AG04450 (cell line): Measurements from ENCODE around the gene STMP1. TPM values are rescaled to one million over a fixed set of nuclear protein-coding genes. Genes with fewer than 3 reads are reported as not detected.
A peak's percentile ranks its signal among the peaks of the same experiment; 100 is the strongest.
"Not testable (repeated sequence)": the region's sequence is repeated elsewhere in the genome, so short reads cannot be mapped to it uniquely, and the experiment has no call there.

Experiments used
- CTCF ChIA-PET: fragments of 300-600, 350-600 bp; formaldehyde crosslinking; extraction: SDS; loops from one replicate; lab custom pipeline; 2022; ENCODE audit warnings: antibody characterized with exemption, inconsistent platforms; lab: Charles Lee
- POLR2A ChIA-PET: fragments of 350-600 bp; formaldehyde crosslinking; extraction: SDS; loops from one replicate; lab custom pipeline; 2021; ENCODE audit warnings: antibody characterized with exemption, inconsistent platforms; lab: Yijun Ruan, JAX
- DNase-seq: peaks from one replicate; pipeline ENCODE4 v3.0.0-alpha.2; 2011; ENCODE audit warnings: low read depth, low spot score
- H3K27ac ChIP-seq: one replicate; pipeline ENCODE4 v1.5.1; 2012; ENCODE audit warnings: low read depth, low read length, control low read depth
- H3K27me3 ChIP-seq: one replicate; pipeline ENCODE4 v1.6.0; 2012; ENCODE audit warnings: low read length; ENCODE audit not compliant: control insufficient read depth, insufficient read depth
- H3K4me3 ChIP-seq: 2 replicates; pipeline ENCODE4 v1.5.1; 2011; ENCODE audit warnings: mild to moderate bottlenecking, low read depth, low read length, control low read depth
- H3K9me3 ChIP-seq: 2 replicates; pipeline ENCODE4 v1.5.1; 2012; ENCODE audit warnings: low read length; ENCODE audit not compliant: control insufficient read depth, insufficient read depth
- CTCF ChIP-seq: IDR thresholded peaks from 2 replicates; pipeline ENCODE4 v1.5.1; 2011; ENCODE audit warnings: low read depth, low read length, control low read depth, inconsistent platforms
- polyA plus RNA-seq: library from polyadenylated mRNA; depleted of rRNA; stranded (reverse); fragments of >200 nt; gene quantifications from 2 replicates; pipeline ENCODE4 v1.2.3, GENCODE V29; 2011

Gene STMP1
- polyA plus RNA-seq, 1 experiment = 48.2 TPM

DNA sequence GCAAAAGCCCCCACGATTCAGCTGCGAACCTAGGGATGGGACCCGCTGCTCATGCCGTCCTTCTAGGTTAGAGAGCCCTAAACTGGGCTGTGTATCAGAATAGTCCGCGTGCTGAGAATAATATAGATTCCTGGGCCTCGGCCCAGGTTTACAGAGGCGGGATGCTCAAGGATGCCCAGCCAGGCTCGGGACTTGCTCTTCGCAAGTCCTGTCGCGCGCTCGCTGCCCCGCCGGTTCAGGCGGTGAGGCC is 266 bp upstream of the STMP1 start:
- ChIA-PET CTCF (interaction anchor here (0.6 to 12.7 kb wide), 18 partner anchors 11 to 388 kb away, joined by 3 to 83 read pairs (median 4); no protein-coding TSS in a partner anchor), POLR2A (interaction anchor here (1.0 to 1.3 kb wide), 5 partner anchors 9 to 84 kb away, joined by 3 to 8 read pairs (median 4); no protein-coding TSS in a partner anchor)
- no peaks in the 10 kb centered on the region for H3K27me3 ChIP-seq
- peaks cover 4% of the 10 kb centered on the region; the same call in 1 of the 2 replicates for H3K9me3 ChIP-seq
- peak overlapping the region; percentile 57 for H3K27ac ChIP-seq
- no peak for DNase-seq
- peak overlapping the region; percentile 54 for H3K4me3 ChIP-seq
- no peak for TF ChIP-seq CTCF

GRCh38 chr7:135664046-135664589 is 1.8 kb downstream of the STMP1 start:
- H3K4me3 ChIP-seq = peak overlapping the region; percentile 93; the same call in 1 of the 2 replicates
- no peak for TF ChIP-seq CTCF
- H3K9me3 ChIP-seq = peaks cover 4% of the 10 kb centered on the region; the same call in 1 of the 2 replicates
- H3K27ac ChIP-seq = peak overlapping the region; percentile 98
- POLR2A ChIA-PET = interaction anchor here (0.5 to 0.9 kb wide), 3 partner anchors 47 to 128 kb away, joined by 3 to 8 read pairs (median 6); no protein-coding TSS in a partner anchor
- no peak for DNase-seq
- CTCF ChIA-PET = interaction anchor here (1.0 to 12.7 kb wide), 7 partner anchors 9 to 346 kb away, joined by 3 to 83 read pairs (median 4); no protein-coding TSS in a partner anchor
- no peaks in the 10 kb centered on the region for H3K27me3 ChIP-seq

GRCh38 chr7:135665042-135665441 is 2.7 kb downstream of the STMP1 start:
- POLR2A ChIA-PET = no interaction called here
- DNase-seq = no peak
- CTCF ChIA-PET = interaction anchor here (1.0 to 12.7 kb wide), 4 partner anchors 8 to 343 kb away, joined by 3 to 83 read pairs (median 10); no protein-coding TSS in a partner anchor
- no peak for TF ChIP-seq CTCF
- H3K4me3 ChIP-seq = no peak overlapping the region
- H3K9me3 ChIP-seq = peaks cover 4% of the 10 kb centered on the region; the same call in 1 of the 2 replicates
- no peak overlapping the region for H3K27ac ChIP-seq
- no peaks in the 10 kb centered on the region for H3K27me3 ChIP-seq

- no peak overlapping the region for H3K27ac ChIP-seq
- ChIA-PET POLR2A (interaction anchor here (0.7 kb wide), 1 partner anchor 130 kb away, joined by 5 read pairs; no protein-coding TSS in a partner anchor), CTCF (interaction anchor here (2.7 to 12.7 kb wide), 2 partner anchors 7 to 21 kb away, joined by 16 to 83 read pairs; no protein-coding TSS in a partner anchor)
- H3K4me3 ChIP-seq = no peak overlapping the region
- TF ChIP-seq CTCF = no peak
- no peak for DNase-seq
- H3K27me3 ChIP-seq = no peaks in the 10 kb centered on the region
- H3K9me3 ChIP-seq = peaks cover 4% of the 10 kb centered on the region; the same call in 1 of the 2 replicates
Measured at GRCh38 chr7:135666156-135666555, 3.8 kb downstream of the STMP1 start.

DNA sequence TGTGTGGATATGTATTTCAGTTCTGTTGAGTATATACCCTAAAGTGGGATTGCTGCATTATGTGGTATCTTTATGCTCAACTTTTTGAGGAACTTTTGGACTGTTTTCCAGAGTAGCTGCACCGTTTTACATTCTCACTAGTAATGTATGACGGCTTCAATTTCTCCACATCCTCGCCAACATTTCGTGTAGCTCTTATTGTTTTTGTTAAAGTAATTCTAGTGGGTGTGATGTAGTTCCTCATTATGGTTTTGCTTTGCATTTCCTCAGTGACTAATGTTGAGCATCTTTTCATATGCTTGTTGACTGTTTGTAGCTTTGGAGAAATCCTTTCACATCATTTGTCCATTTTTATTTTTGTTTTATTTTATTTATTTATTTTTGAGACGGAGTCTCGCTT is 4.5 kb downstream of the STMP1 start:
- DNase-seq = no peak
- CTCF ChIA-PET = interaction anchor here (12.7 kb wide), 1 partner anchor 22 kb away, joined by 83 read pairs; no protein-coding TSS in a partner anchor
- Histone ChIP-seq H3K4me3 (no peak overlapping the region), H3K9me3 (peaks cover 4% of the 10 kb centered on the region; the same call in 1 of the 2 replicates), H3K27ac (no peak overlapping the region), H3K27me3 (no peaks in the 10 kb centered on the region)
- no peak for TF ChIP-seq CTCF
- POLR2A ChIA-PET = no interaction called here

- DNase-seq, H3K9me3 ChIP-seq, H3K4me3 ChIP-seq, POLR2A ChIA-PET, H3K27me3 ChIP-seq, H3K27ac ChIP-seq: not testable (repeated sequence)
- CTCF ChIA-PET = interaction anchor here (1.6 kb wide), 1 partner anchor 46 kb away, joined by 4 read pairs; no protein-coding TSS in a partner anchor
Measured at GRCh38 chr7:135667626-135668025, 5.3 kb downstream of the STMP1 start.

- H3K4me3 ChIP-seq, DNase-seq, H3K27ac ChIP-seq, H3K9me3 ChIP-seq, POLR2A ChIA-PET, H3K27me3 ChIP-seq: not testable (repeated sequence)
- CTCF ChIA-PET = interaction anchor here (1.6 to 2.2 kb wide), 2 partner anchors 48 to 132 kb away, joined by 4 to 10 read pairs; no protein-coding TSS in a partner anchor
Measured at GRCh38 chr7:135668852-135669395, 6.6 kb downstream of the STMP1 start.
